HCT116 (cell line): ENCODE measurements around the gene DDX1. TPM values are rescaled to one million over a fixed set of nuclear protein-coding genes. Genes with fewer than 3 reads are reported as not detected.

Source experiments
- ATAC-seq: fragments of 200-7000 bp; cut with Tn5 transposase; 2 replicates; pipeline ENCODE4 v1.9.1; 2020; ENCODE audit warnings: mild to moderate bottlenecking, moderate library complexity
- BruUV-seq: library from RNA; stranded (reverse); fragments of 400-500 nt; replicated peaks from 2 replicates; lab custom pipeline; 2021; lab: Mats Ljungman, UMichigan
- CTCF ChIA-PET: fragments of 300-600 bp; sonication (Branson Sonifier 250); formaldehyde crosslinking; loops from one replicate; lab custom pipeline; 2021; ENCODE audit warnings: antibody characterized with exemption; lab: Charles Lee
- POLR2A ChIA-PET: fragments of 300-600, 350-600 bp; sonication (Branson Sonifier 250); formaldehyde crosslinking; loops from one replicate; lab custom pipeline; 2021; ENCODE audit warnings: antibody characterized with exemption; lab: Charles Lee
- RAD21 ChIA-PET, 2 experiments: fragments of 300-600 bp; sonication (Branson Sonifier 250); formaldehyde crosslinking; loops; one replicate each; lab custom pipeline; 2023; ENCODE audit warnings: low total read pairs in 2 of 2; ENCODE audit not compliant: uncharacterized antibody in 2 of 2, unreplicated experiment in 2 of 2, low non-redundant PET in 1 of 2; lab: Charles Lee
- DNase-seq: peaks from one replicate; pipeline ENCODE4 v3.0.0-alpha.2; 2010; ENCODE audit warnings: low read depth, low spot score
- H2AFZ ChIP-seq: fragments of 200-600 bp; shearing (Covaris generic), sonication (generic); 2 replicates; pipeline ENCODE4 v1.6.1; 2017; ENCODE audit warnings: low read depth, mixed run types, mixed read lengths, antibody characterized with exemption, low read length; ENCODE audit not compliant: poor library complexity, severe bottlenecking
- H3K27ac ChIP-seq: 2 replicates; pipeline ENCODE4 v1.5.1; 2012; ENCODE audit warnings: low read depth, low read length
- H3K27me3 ChIP-seq: fragments of 200-600 bp; sonication (generic); 2 replicates; pipeline ENCODE4 v1.6.1; 2016; ENCODE audit warnings: mixed run types, low read length, mixed read lengths; ENCODE audit not compliant: insufficient read depth
- H3K36me3 ChIP-seq, 2 experiments: fragments of 200-500 bp in 1 of 2; fragments of 200-600 bp in 1 of 2; sonication (Bioruptor generic) in 1 of 2; sonication (generic) in 1 of 2; 2 replicates each; pipeline versions ENCODE4 v1.5.1 to v1.6.1; 2014 to 2016; ENCODE audit warnings: low read length in 2 of 2, inconsistent platforms in 1 of 2, mixed read lengths in 1 of 2, mixed run types in 1 of 2; ENCODE audit not compliant: insufficient read depth in 2 of 2, control insufficient read depth in 1 of 2
- H3K4me1 ChIP-seq, 2 experiments: fragments of 200-600 bp in 1 of 2; sonication (generic) in 1 of 2; 2 replicates each; pipeline versions ENCODE4 v1.5.1 to v1.6.1; 2012 to 2017; ENCODE audit warnings: low read length in 2 of 2, inconsistent platforms in 1 of 2, mild to moderate bottlenecking in 1 of 2, mixed read lengths in 1 of 2, mixed run types in 1 of 2, moderate library complexity in 1 of 2; ENCODE audit not compliant: insufficient read depth in 2 of 2, control insufficient read depth in 1 of 2
- H3K4me2 ChIP-seq: fragments of 200-600 bp; sonication (generic); 2 replicates; pipeline ENCODE4 v1.6.1; 2017; ENCODE audit warnings: mixed run types, low read length, mixed read lengths
- H3K4me3 ChIP-seq, 2 experiments: fragments of 200-600 bp in 1 of 2; sonication (generic) in 1 of 2; replicated peaks in 1 of 2; 2 replicates each; pipeline ENCODE4 v1.5.1; 2011 to 2016; ENCODE audit warnings: low read length in 2 of 2, control low read depth in 1 of 2, low read depth in 1 of 2, mild to moderate bottlenecking in 1 of 2, mixed read lengths in 1 of 2, mixed run types in 1 of 2
- H3K79me2 ChIP-seq: fragments of 200-600 bp; sonication (generic); 2 replicates; pipeline ENCODE4 v1.6.1; 2017; ENCODE audit warnings: mild to moderate bottlenecking, mixed run types, low read length, moderate library complexity, mixed read lengths; ENCODE audit not compliant: insufficient read depth
- H3K9ac ChIP-seq: fragments of 200-600 bp; sonication (generic); 2 replicates; pipeline ENCODE4 v1.6.1; 2016; ENCODE audit warnings: low read length, mixed read lengths
- H3K9me2 ChIP-seq: fragments of 200-600 bp; sonication (generic), shearing (Covaris generic); 2 replicates; pipeline ENCODE4 v1.6.1; 2017; ENCODE audit warnings: mixed run types, mild to moderate bottlenecking, moderate library complexity; ENCODE audit not compliant: insufficient read depth
- H3K9me3 ChIP-seq, 2 experiments: fragments of 200-500 bp in 1 of 2; fragments of 200-600 bp in 1 of 2; sonication (Bioruptor generic) in 1 of 2; sonication (generic) in 1 of 2; 2 replicates each; pipeline ENCODE4 v1.6.1; 2014 to 2017; ENCODE audit warnings: low read length in 2 of 2, mixed read lengths in 2 of 2, inconsistent platforms in 1 of 2, low read depth in 1 of 2, mild to moderate bottlenecking in 1 of 2, mixed run types in 1 of 2, moderate library complexity in 1 of 2; ENCODE audit not compliant: control insufficient read depth in 1 of 2, insufficient read depth in 1 of 2
- H4K20me1 ChIP-seq: fragments of 200-600 bp; sonication (generic), shearing (Covaris generic); 2 replicates; pipeline ENCODE4 v1.6.1; 2017; ENCODE audit warnings: mixed run types, mild to moderate bottlenecking, moderate library complexity; ENCODE audit not compliant: insufficient read depth
- CBX3 ChIP-seq: IDR thresholded peaks from 2 replicates; pipeline ENCODE4 v1.6.1; 2012; ENCODE audit warnings: low read depth
- EGR1 ChIP-seq: IDR thresholded peaks from 2 replicates; pipeline ENCODE4 v1.6.1; 2012; ENCODE audit warnings: low read depth
- ELF1 ChIP-seq: IDR thresholded peaks from 2 replicates; pipeline ENCODE4 v1.6.1; 2012; ENCODE audit warnings: low read depth, borderline replicate concordance
- EZH2 ChIP-seq: fragments of 200-600 bp; sonication (generic); IDR thresholded peaks from 2 replicates; pipeline ENCODE4 v1.6.1; 2017; ENCODE audit warnings: antibody characterized with exemption, mixed run types
- FOSL1 ChIP-seq: IDR thresholded peaks from 2 replicates; pipeline ENCODE4 v1.6.1; 2012; ENCODE audit warnings: low read depth
- JUND ChIP-seq: IDR thresholded peaks from 2 replicates; pipeline ENCODE4 v1.6.1; 2012
- POLR2A ChIP-seq: IDR thresholded peaks from 2 replicates; pipeline ENCODE4 v1.7.0; 2011; ENCODE audit warnings: borderline replicate concordance; ENCODE audit not compliant: insufficient read depth, insufficient read length; ENCODE audit errors: extremely low read depth
- RAD21 ChIP-seq: IDR thresholded peaks from 2 replicates; pipeline ENCODE4 v1.6.1; 2012; ENCODE audit warnings: low read depth, mild to moderate bottlenecking
- SIN3A ChIP-seq: IDR thresholded peaks from 2 replicates; pipeline ENCODE4 v1.6.1; 2012; ENCODE audit warnings: low read depth
- SP1 ChIP-seq: IDR thresholded peaks from 2 replicates; pipeline ENCODE4 v1.6.1; 2012; ENCODE audit warnings: low read depth
- TCF7L2 ChIP-seq: IDR thresholded peaks from 2 replicates; pipeline ENCODE4 v1.7.0; 2011; ENCODE audit warnings: borderline replicate concordance, inconsistent platforms; ENCODE audit not compliant: insufficient read depth, insufficient read length; ENCODE audit errors: extremely low read depth
- ZFX ChIP-seq: fragments of 450-650 bp; IDR thresholded peaks from 2 replicates; pipeline ENCODE4 v1.6.1; 2017
- ZNF274 ChIP-seq: fragments of 200-500 bp; sonication (Bioruptor generic); IDR thresholded peaks from 2 replicates; pipeline ENCODE4 v1.6.1; 2014; ENCODE audit warnings: mild to moderate bottlenecking, low read depth, low read length, inconsistent platforms
- intact Hi-C: fragments of 100-400 bp; cut with micrococcal nuclease; formaldehyde crosslinking; loops from 2 replicates; pipeline ENCODE4 v1.10.0; 2022
- total RNA-seq: library from RNA; stranded (reverse); gene quantifications from one replicate; pipeline ENCODE4 v1.2.1, GENCODE V29; 2021; ENCODE audit not compliant: unreplicated experiment
- TF ChIP-seq, protein P1 (sequence below): IDR thresholded peaks from 2 replicates; pipeline ENCODE4 v1.6.1; 2012; ENCODE audit warnings: low read depth
- TF ChIP-seq, protein P2 (sequence below): IDR thresholded peaks from 2 replicates; pipeline ENCODE4 v1.6.1; 2012

Gene DDX1
- total RNA-seq, 1 experiment from 2014 or later, result 117 TPM

DNA sequence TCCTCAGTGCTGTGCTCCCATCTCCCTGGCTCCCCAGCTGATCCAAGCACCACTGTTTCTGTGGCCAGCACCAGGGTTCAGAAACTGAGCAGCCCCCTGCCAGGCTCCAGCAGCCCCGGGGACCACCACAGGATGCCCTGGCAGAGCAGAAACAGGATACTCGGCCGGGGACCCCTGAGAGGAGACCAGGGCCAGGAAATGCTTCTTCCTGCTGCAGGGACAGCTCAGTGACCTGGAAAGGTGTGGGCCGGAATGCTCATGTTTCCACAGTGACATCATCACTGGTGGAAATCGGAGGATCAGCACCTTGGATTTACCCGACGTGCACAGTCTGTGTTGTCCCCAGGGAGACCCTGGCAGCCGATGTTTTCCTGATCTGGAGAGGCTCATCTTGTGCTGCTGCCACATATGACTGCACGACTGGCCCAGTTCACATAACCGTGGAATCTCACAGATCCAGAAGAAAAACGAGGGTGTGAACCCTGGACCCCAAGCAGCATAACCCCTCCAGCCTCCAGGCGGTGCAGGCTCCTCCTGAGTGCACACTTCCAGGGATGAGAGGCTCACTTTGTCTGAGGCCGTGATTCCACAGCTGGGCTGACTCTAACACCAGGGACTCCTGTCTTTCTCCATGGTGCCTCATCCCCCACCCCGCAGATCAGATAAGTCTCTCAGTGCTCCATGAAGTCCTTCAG, 58.0 kb downstream of the DDX1 start:
- H3K27me3 ChIP-seq, result peaks cover 8% of the 10 kb centered on the region; the same call in 1 of the 2 replicates
- H3K36me3 ChIP-seq, result no peaks in the 10 kb centered on the region
- ChIA-PET RAD21 (no interaction called here), CTCF (no interaction called here), POLR2A (no interaction called here)
- no peak for ATAC-seq
- no peaks in the 10 kb centered on the region for H4K20me1 ChIP-seq
- H3K9ac ChIP-seq, result no peak overlapping the region
- H3K9me3 ChIP-seq, result no peaks in the 10 kb centered on the region
- H3K4me3 ChIP-seq, result no peak overlapping the region
- BruUV-seq, result no TSS peak
- H3K27ac ChIP-seq, result no peak overlapping the region
- H2AFZ ChIP-seq, result no peak overlapping the region
- TF ChIP-seq TCF7L2, result no peak
- no peak for TF ChIP-seq JUND
- no peak for TF ChIP-seq FOSL1
- TF ChIP-seq CBX3, result no peak
- no peak for TF ChIP-seq SP1
- TF ChIP-seq ZFX, result no peak
- TF ChIP-seq ZNF274, result no peak
- no peak for TF ChIP-seq ELF1
- no peak for TF ChIP-seq SIN3A
- TF ChIP-seq POLR2A, result no peak
- no peak for TF ChIP-seq RAD21
- TF ChIP-seq EZH2, result no peak
- TF ChIP-seq, protein P1, sequence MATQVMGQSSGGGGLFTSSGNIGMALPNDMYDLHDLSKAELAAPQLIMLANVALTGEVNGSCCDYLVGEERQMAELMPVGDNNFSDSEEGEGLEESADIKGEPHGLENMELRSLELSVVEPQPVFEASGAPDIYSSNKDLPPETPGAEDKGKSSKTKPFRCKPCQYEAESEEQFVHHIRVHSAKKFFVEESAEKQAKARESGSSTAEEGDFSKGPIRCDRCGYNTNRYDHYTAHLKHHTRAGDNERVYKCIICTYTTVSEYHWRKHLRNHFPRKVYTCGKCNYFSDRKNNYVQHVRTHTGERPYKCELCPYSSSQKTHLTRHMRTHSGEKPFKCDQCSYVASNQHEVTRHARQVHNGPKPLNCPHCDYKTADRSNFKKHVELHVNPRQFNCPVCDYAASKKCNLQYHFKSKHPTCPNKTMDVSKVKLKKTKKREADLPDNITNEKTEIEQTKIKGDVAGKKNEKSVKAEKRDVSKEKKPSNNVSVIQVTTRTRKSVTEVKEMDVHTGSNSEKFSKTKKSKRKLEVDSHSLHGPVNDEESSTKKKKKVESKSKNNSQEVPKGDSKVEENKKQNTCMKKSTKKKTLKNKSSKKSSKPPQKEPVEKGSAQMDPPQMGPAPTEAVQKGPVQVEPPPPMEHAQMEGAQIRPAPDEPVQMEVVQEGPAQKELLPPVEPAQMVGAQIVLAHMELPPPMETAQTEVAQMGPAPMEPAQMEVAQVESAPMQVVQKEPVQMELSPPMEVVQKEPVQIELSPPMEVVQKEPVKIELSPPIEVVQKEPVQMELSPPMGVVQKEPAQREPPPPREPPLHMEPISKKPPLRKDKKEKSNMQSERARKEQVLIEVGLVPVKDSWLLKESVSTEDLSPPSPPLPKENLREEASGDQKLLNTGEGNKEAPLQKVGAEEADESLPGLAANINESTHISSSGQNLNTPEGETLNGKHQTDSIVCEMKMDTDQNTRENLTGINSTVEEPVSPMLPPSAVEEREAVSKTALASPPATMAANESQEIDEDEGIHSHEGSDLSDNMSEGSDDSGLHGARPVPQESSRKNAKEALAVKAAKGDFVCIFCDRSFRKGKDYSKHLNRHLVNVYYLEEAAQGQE, result no peak
- TF ChIP-seq, protein P2, sequence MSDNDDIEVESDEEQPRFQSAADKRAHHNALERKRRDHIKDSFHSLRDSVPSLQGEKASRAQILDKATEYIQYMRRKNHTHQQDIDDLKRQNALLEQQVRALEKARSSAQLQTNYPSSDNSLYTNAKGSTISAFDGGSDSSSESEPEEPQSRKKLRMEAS, result no peak
- no peak for TF ChIP-seq EGR1
- H3K4me1 ChIP-seq, result no peaks in the 10 kb centered on the region
- H3K9me2 ChIP-seq, result no peaks in the 10 kb centered on the region
- H3K4me2 ChIP-seq, result no peak overlapping the region
- intact Hi-C loops, result no loop called here
- no peak for DNase-seq
- no peaks in the 10 kb centered on the region for H3K79me2 ChIP-seq
